ENCODE results near the gene SCN9A. TPM values are rescaled to one million over a fixed set of nuclear protein-coding genes. Genes with fewer than 3 reads are reported as not detected.

SCN9A gene
- total RNA-seq, 1 donor from 2014 or later: 47.3 TPM

DNA sequence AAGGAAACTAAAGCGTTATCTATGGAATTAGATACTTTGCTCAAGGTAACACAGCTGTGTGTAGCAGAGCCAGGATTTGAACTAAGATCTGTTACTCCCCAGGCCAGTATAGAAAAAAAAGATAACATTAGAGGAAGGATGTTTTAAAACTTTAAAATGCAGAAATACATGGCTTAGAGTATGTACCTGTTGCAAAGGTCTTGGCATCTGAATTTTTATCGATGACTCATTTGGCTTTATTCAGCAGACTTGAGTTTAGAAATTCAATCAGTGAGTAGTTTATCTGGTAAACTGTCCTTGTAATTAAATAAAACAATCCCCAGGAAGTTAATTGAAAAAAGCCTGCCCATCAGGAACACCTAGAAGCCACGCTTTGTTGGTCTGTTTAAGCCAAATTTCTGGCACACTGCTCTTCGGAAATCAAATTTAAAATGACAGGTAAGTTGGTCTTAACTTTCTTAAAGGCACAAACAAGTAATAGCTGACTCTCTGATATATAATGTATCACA is 36.9 kb downstream of the SCN9A start:
- TF ChIP-seq, protein P1, sequence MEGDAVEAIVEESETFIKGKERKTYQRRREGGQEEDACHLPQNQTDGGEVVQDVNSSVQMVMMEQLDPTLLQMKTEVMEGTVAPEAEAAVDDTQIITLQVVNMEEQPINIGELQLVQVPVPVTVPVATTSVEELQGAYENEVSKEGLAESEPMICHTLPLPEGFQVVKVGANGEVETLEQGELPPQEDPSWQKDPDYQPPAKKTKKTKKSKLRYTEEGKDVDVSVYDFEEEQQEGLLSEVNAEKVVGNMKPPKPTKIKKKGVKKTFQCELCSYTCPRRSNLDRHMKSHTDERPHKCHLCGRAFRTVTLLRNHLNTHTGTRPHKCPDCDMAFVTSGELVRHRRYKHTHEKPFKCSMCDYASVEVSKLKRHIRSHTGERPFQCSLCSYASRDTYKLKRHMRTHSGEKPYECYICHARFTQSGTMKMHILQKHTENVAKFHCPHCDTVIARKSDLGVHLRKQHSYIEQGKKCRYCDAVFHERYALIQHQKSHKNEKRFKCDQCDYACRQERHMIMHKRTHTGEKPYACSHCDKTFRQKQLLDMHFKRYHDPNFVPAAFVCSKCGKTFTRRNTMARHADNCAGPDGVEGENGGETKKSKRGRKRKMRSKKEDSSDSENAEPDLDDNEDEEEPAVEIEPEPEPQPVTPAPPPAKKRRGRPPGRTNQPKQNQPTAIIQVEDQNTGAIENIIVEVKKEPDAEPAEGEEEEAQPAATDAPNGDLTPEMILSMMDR (IDR thresholded peaks at IDR 0.05; ENCODE audit: unreplicated experiment): no peak
- H3K4me3 Mint-ChIP-seq (ENCODE audit: unreplicated experiment): no peak overlapping the region
- H3K36me3 Mint-ChIP-seq (ENCODE audit: low read depth, unreplicated experiment): no peaks in the 10 kb centered on the region
- DNase-seq (ENCODE audit: low spot score): no peak
- no peaks in the 10 kb centered on the region for H3K27me3 Mint-ChIP-seq (ENCODE audit: unreplicated experiment)
- no peak overlapping the region for H3K27ac Mint-ChIP-seq (ENCODE audit: unreplicated experiment)
- no peaks in the 10 kb centered on the region for H3K9me3 Mint-ChIP-seq (ENCODE audit: unreplicated experiment)
- peaks cover 9% of the 10 kb centered on the region for H3K4me1 Mint-ChIP-seq (ENCODE audit: unreplicated experiment)

DNA sequence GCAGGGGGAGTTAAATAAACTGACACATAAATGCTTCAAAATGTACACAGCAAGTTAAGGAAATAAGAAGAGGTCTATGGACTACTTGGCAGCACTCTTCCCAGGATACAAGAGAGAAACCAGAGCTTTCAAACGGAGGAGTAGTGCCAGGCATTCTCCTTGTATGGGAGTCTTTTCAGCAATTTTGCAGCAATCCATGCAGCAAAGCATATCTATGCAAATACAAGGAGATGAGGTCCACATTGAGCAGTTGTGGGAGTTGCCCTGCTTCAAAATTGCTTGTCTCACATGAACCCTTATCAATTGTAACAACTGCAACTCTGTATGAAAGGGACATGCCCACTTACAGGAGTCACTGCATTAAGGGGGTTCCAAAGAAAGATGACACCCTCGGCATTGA is 37.8 kb downstream of the SCN9A start:
- no peak for DNase-seq (ENCODE audit: low spot score)
- no peak overlapping the region for H3K27ac Mint-ChIP-seq (ENCODE audit: unreplicated experiment)

DNA sequence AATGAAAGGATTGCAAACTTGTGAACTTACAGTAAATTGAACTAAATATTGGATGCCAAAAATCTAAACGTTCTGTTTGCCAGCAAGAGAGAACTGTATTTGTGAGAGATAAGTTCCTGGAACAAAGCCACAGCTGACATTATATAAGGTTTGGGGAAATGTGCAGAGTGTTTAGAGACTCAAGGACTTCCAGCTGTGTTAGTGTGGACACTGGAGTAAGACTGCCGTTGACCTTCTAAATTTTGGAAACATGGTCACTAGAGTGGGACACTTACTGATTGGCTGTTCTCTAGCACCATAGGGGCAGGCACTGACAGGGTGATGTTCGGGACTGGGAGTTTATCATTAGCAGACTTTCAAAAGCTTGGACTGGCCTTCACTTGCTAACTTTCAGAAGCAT is 40.5 kb downstream of the SCN9A start:
- DNase-seq (ENCODE audit: low spot score): no peak
- Mint-ChIP-seq H3K4me3 (ENCODE audit: unreplicated experiment) (no peak overlapping the region), H3K9me3 (ENCODE audit: unreplicated experiment) (no peaks in the 10 kb centered on the region), H3K4me1 (ENCODE audit: unreplicated experiment) (peaks cover 3% of the 10 kb centered on the region), H3K27ac (ENCODE audit: unreplicated experiment) (no peak overlapping the region), H3K36me3 (ENCODE audit: low read depth, unreplicated experiment) (no peaks in the 10 kb centered on the region), H3K27me3 (ENCODE audit: unreplicated experiment) (no peaks in the 10 kb centered on the region)
- TF ChIP-seq, protein P1 (IDR thresholded peaks at IDR 0.05; ENCODE audit: unreplicated experiment): no peak

More for the DNA sequence above, 37.8 kb downstream of the SCN9A start:
- Mint-ChIP-seq H3K36me3 (ENCODE audit: low read depth, unreplicated experiment) (no peaks in the 10 kb centered on the region), H3K4me3 (ENCODE audit: unreplicated experiment) (no peak overlapping the region), H3K27me3 (ENCODE audit: unreplicated experiment) (no peaks in the 10 kb centered on the region), H3K9me3 (ENCODE audit: unreplicated experiment) (no peaks in the 10 kb centered on the region), H3K4me1 (ENCODE audit: unreplicated experiment) (peaks cover 3% of the 10 kb centered on the region)
- TF ChIP-seq, protein P1 (IDR thresholded peaks at IDR 0.05; ENCODE audit: unreplicated experiment): no peak

DNA sequence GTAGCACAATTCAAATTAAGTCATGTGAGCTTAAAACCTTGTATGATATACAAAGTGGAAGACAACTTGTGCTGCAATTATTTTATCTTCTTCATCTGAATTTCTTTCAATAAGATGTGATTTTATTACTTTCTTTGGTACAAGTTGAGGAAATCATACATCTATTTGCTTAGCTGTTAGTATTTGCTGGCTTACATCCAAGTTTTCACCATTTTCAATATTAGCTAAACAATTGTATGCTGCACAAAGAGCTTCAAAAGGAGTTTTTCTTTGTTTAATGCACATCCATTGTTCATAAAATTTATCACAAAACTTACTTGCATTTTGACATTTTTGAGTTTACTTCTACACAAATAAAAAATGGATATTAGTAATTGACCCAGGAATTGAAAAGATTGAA is 40.9 kb downstream of the SCN9A start:
- Mint-ChIP-seq H3K9me3 (ENCODE audit: unreplicated experiment) (no peaks in the 10 kb centered on the region), H3K4me1 (ENCODE audit: unreplicated experiment) (peaks cover 2% of the 10 kb centered on the region), H3K27me3 (ENCODE audit: unreplicated experiment) (no peaks in the 10 kb centered on the region), H3K36me3 (ENCODE audit: low read depth, unreplicated experiment) (no peaks in the 10 kb centered on the region), H3K27ac (ENCODE audit: unreplicated experiment) (no peak overlapping the region), H3K4me3 (ENCODE audit: unreplicated experiment) (no peak overlapping the region)
- TF ChIP-seq, protein P1 (IDR thresholded peaks at IDR 0.05; ENCODE audit: unreplicated experiment): no peak
- no peak for DNase-seq (ENCODE audit: low spot score)

DNA sequence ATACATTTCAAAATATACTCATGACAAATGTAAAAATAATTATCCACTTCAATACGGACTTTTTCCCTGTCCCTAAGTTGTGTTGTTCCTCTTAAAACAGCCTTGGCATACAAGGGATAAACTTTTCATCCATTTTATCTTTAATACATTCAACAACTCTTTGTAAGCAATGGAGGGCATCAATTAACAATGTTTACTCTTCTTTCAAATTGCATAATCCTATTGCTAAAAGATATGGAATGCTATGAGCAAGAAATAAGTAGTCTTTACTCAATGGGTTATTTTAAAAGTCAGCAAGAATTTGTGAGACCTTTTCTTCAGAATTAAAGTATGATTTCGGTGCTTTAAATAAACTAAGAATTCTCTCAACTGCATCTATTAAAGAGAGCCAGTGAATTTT is 41.9 kb downstream of the SCN9A start:
- Mint-ChIP-seq H3K27me3 (ENCODE audit: unreplicated experiment) (no peaks in the 10 kb centered on the region), H3K4me3 (ENCODE audit: unreplicated experiment) (no peak overlapping the region), H3K4me1 (ENCODE audit: unreplicated experiment) (no peaks in the 10 kb centered on the region), H3K9me3 (ENCODE audit: unreplicated experiment) (no peaks in the 10 kb centered on the region), H3K36me3 (ENCODE audit: low read depth, unreplicated experiment) (no peaks in the 10 kb centered on the region), H3K27ac (ENCODE audit: unreplicated experiment) (no peak overlapping the region)
- TF ChIP-seq, protein P1 (IDR thresholded peaks at IDR 0.05; ENCODE audit: unreplicated experiment): no peak
- DNase-seq (ENCODE audit: low spot score): no peak
